Heart left ventricle (tissue), 13 donors: ENCODE measurements around the gene SGSH.

Source experiments
- CTCF ChIP-seq, 12 donors: fragments of 200-600 bp; sonication (generic) in 4 of 12; IDR thresholded peaks; one replicate each; pipeline versions ENCODE4 v1.5.0 to v1.8.0; 2018 to 2022; ENCODE audit warnings: antibody characterized with exemption in 12 of 12, mild to moderate bottlenecking in 5 of 12
- POLR2A ChIP-seq, 2 donors: fragments of 450-650 bp; IDR thresholded peaks; one replicate each; pipeline ENCODE4 v1.6.1; 2017; ENCODE audit warnings: antibody characterized with exemption in 2 of 2, mild to moderate bottlenecking in 2 of 2, moderate library complexity in 2 of 2
- donor health status: ischemic (EF 13 %, LVEDD 7.1; RV severe dilation, severe dysfunction).
- donor health status: DM: no; HTN: yes; CAD: no.
- donor health status: DM: no; HTN: no; CAD: no.
- donor health status: ischemic (EF 25% LVEDD 6.9; RV normal size, moderate dysfunction).
- donor health status: ischemic (EF 25% LVEDD 5.7; RV mildly dilated, moderate dysfunction).
- donor health status: ischemic (EF 35%, LVEDD 5.7; RV mildly dilated, moderate dysfunction).
- donor health status: nonischemic (EF 11% LVEDD 7.7; RV severe dilation, severe dysfunction).
- donor health status: DM: yes; HTN: yes; CAD: no.
- donor health status: PGD.
- donor health status: ischemic (EF 29% LVEDD 5.4; RV normal size, mild dysfunction).
- donor health status: nonischemic (EF 23%, LVEDD 6.1; RV moderate dilation, normal function).

GRCh38 chr17:80218391-80218790 is 1.7 kb downstream of the SGSH start:
- TF ChIP-seq CTCF (IDR thresholded peaks at IDR 0.05): no peak
- no peak for TF ChIP-seq POLR2A (IDR thresholded peaks at IDR 0.05)
